Measurements from ENCODE around the gene LCN12. TPM values are rescaled to one million over a fixed set of nuclear protein-coding genes. Genes with fewer than 3 reads are reported as not detected.

The LCN12 gene
- total RNA-seq, 2 experiments from 2014 or later: 1.3 to 2.1 TPM

DNA sequence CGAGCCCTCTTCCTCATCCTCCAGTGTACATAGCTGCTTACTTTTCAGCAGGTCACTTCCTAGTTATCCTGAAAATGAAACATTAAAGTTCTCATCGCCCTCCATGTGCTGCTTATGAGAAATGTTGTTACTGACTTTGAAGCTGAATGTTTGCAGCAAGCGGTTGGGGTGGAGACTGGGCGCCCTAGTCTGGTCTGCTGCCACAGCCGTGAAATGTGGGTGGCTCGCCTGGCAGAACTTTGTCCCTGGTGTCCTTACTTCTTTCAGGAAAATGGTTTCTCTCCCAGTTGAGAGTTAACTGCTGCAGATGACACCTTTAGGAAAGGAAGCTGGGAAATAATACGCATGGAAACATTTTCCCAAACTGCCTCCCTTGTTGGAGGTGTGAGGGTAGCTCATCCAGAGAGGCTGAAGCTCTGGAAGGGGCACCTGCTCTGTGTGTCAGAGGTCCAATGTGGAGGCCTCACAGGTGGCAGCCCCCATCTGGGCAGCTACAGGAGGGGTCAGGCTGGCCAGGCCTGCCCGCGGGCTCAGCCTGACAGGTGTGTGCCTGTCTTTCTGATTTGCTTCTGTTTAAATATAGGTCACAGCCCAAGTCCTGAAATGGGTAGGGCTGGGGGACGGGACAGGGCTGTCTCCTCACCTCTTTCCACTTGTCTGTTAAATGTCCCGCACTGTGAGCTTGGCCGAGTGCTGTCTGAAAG lies 41.7 kb upstream of the LCN12 start:
- no peak overlapping the region for H3K27ac Mint-ChIP-seq
- CTCF ChIA-PET: interaction anchor here (1.3 kb wide), 1 partner anchor 34 kb away, joined by 3 read pairs; the partner anchor contains the start of gene FBXW5
- POLR2A ChIA-PET: no interaction called here
- no peak for DNase-seq
- ATAC-seq: no peak
- TF ChIP-seq, protein P1, sequence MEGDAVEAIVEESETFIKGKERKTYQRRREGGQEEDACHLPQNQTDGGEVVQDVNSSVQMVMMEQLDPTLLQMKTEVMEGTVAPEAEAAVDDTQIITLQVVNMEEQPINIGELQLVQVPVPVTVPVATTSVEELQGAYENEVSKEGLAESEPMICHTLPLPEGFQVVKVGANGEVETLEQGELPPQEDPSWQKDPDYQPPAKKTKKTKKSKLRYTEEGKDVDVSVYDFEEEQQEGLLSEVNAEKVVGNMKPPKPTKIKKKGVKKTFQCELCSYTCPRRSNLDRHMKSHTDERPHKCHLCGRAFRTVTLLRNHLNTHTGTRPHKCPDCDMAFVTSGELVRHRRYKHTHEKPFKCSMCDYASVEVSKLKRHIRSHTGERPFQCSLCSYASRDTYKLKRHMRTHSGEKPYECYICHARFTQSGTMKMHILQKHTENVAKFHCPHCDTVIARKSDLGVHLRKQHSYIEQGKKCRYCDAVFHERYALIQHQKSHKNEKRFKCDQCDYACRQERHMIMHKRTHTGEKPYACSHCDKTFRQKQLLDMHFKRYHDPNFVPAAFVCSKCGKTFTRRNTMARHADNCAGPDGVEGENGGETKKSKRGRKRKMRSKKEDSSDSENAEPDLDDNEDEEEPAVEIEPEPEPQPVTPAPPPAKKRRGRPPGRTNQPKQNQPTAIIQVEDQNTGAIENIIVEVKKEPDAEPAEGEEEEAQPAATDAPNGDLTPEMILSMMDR (IDR thresholded peaks at IDR 0.05): no peak
- no peaks in the 10 kb centered on the region for H3K9me3 Mint-ChIP-seq
- no peaks in the 10 kb centered on the region for H3K27me3 Mint-ChIP-seq
- no peak overlapping the region for H3K4me3 Mint-ChIP-seq
- peaks cover 2% of the 10 kb centered on the region for H3K4me1 Mint-ChIP-seq (ENCODE audit: low read depth)
- intact Hi-C loops (cut with micrococcal nuclease): no loop called here
- H3K36me3 Mint-ChIP-seq (ENCODE audit: low read depth): peaks cover 37% of the 10 kb centered on the region

DNA sequence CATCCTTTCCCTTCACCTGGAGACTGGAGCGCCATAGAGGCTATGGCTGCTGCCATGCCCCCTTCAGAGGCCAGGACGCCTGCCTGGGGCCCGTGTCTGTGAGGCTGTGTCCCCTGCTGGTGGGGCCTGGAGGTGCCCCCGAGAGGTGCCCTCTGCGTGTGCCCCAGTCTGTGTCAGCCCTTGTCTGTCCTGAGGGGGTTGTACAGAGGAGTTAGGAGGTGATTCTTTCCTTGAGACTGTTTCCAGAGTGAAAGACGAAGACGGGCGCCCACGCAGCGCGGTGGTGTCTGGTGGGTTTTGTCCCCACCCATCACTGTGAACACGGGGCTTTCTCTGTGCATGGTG lies 41.2 kb upstream of the LCN12 start:
- TF ChIP-seq, protein P1 (IDR thresholded peaks at IDR 0.05): peak; percentile 22
- DNase-seq (no peak), ATAC-seq (peak; percentile 65)
- ChIA-PET POLR2A (interaction anchor here (1.2 kb wide), 1 partner anchor 8 kb away, joined by 4 read pairs; no protein-coding TSS in a partner anchor), CTCF (interaction anchor here (1.3 kb wide), 1 partner anchor 33 kb away, joined by 3 read pairs; the partner anchor contains the start of gene FBXW5)
- Mint-ChIP-seq H3K36me3 (ENCODE audit: low read depth) (peaks cover 35% of the 10 kb centered on the region), H3K4me3 (no peak overlapping the region), H3K9me3 (no peaks in the 10 kb centered on the region), H3K27ac (no peak overlapping the region), H3K27me3 (no peaks in the 10 kb centered on the region), H3K4me1 (ENCODE audit: low read depth) (no peaks in the 10 kb centered on the region)
- intact Hi-C loops (cut with micrococcal nuclease): no loop called here

DNA sequence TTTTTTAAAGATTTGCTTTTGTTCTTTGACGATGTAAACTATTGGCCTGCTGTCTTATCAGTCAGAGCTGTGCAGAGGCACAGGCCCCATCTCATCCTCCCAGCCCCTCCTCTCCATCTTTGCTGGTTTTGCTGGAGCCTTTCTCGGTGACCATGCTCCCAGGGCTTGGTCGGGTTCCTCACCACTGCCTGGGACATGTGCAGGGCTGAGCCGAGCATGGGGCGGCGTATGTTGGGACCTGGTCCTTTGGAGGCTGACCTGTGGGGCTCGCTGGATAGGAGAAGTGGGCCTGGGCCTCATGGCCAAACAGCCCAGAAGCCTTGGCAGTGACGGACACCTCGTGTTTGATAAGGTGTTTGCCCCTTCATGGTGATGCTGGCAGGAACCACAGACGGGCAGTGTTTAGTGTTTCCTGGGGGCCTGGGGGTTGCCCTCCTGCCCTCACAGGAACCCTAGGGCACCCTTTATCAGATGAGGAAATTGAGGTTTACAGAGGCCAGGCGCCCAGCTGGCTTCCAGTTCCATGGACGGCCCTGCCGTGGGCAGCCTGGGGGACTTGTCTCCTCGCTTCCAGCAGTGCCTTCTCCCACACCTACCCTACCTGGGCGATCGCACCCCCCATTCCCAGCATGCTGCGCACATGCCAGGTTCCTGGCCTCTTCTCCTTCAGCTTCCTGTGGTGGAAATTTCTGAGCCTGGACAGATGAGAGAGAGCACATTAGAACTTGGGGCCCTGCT lies 38.2 kb upstream of the LCN12 start:
- H3K27ac Mint-ChIP-seq: no peak overlapping the region
- no peaks in the 10 kb centered on the region for H3K9me3 Mint-ChIP-seq
- no peaks in the 10 kb centered on the region for H3K27me3 Mint-ChIP-seq
- ChIA-PET CTCF (no interaction called here), POLR2A (no interaction called here)
- DNase-seq: no peak
- H3K4me1 Mint-ChIP-seq (ENCODE audit: low read depth): no peaks in the 10 kb centered on the region
- no peak for ATAC-seq
- H3K36me3 Mint-ChIP-seq (ENCODE audit: low read depth): peaks cover 32% of the 10 kb centered on the region
- TF ChIP-seq, protein P1 (IDR thresholded peaks at IDR 0.05): no peak
- intact Hi-C loops (cut with micrococcal nuclease): no loop called here
- no peak overlapping the region for H3K4me3 Mint-ChIP-seq

DNA sequence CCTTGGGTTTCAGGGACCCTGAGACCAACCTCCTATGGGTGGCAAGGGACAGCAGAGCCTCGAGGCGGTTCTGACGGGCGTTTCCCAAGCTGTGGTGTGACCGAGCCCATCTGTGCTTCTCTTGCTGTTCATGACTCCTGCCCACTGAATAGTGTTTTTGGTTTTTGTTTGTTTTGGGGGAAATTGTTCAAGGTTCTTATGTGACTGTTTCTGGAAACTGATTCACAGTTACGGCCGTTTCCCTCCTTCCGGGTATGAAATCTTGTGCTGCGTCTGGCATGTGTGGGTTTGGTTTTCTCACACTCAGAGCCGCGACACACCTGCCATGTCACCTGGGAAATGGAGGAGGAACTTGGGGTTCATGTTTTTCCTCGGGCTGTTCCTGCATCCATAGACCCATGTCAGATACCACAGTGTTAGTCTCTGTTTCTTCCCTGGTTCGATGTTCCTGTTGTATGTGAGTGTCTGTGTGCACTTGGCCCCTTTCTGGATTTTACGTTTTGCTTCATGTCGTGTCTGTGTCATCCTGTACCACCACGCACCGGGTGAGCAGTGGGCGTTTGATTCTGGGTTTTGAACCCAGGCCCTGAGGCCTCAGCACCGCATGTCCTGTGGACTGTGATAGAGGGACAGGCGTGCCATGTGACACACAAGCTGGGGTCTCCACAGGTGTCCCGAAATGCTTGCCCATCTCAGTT lies 36.3 kb upstream of the LCN12 start:
- ChIA-PET POLR2A (no interaction called here), CTCF (no interaction called here)
- H3K4me1 Mint-ChIP-seq (ENCODE audit: low read depth): no peaks in the 10 kb centered on the region
- H3K27ac Mint-ChIP-seq: no peak overlapping the region
- intact Hi-C loops (cut with micrococcal nuclease): no loop called here
- ATAC-seq: no peak
- TF ChIP-seq, protein P1 (IDR thresholded peaks at IDR 0.05): no peak
- peaks cover 35% of the 10 kb centered on the region for H3K36me3 Mint-ChIP-seq (ENCODE audit: low read depth)
- DNase-seq: no peak
- no peak overlapping the region for H3K4me3 Mint-ChIP-seq
- no peaks in the 10 kb centered on the region for H3K27me3 Mint-ChIP-seq
- H3K9me3 Mint-ChIP-seq: no peaks in the 10 kb centered on the region
